GM21619 (cell line): ENCODE results near the gene DAB1.
"Not testable (repeated sequence)": the region's sequence is repeated elsewhere in the genome, so short reads cannot be mapped to it uniquely, and the experiment has no call there.

Experiments
- ATAC-seq: cut with Tn5 transposase; IDR thresholded peaks from one replicate; pipeline ENCODE4 v1.9.1; 2021; ENCODE audit not compliant: unreplicated experiment

The DAB1 gene

DNA sequence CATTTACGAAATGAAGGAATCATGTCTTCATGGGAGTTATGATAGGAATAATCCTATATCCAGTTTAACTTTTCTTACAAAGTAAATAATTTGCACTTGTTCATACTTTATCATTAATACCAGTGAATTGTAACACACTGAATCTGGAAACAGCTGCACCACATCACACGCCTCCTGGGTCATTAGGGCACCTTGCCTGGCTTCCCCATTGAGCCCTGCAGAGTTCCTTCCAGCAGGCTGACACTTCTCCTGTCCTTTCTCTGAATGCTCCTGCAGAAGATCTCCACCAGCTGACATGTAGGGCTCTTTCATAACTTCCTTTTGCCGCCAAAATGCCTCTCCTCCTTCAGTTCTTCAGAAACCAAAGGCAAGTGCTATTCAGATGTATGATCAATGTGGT, 201.1 kb downstream of the DAB1 start:
- ATAC-seq, result no peak

DNA sequence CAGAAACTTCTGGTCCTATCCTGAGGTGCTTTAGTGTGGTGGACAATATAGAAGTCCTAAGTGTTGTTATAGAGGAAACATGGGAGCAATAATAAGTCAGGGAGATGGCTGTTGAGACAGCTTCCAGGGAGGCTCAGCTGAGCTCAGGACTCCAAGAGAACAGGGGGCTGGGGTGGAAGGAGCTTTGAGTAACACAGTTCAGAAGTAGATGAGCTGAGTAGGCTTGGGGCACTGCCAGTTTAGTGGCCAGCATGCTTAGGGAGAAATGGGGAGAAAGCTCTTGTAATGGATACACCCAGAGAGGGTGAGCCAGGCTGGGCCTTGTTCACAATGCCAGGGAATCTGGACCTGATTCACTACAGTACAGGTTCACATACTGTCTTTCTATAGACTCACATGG, 201.6 kb downstream of the DAB1 start:
- ATAC-seq, result no peak

DNA sequence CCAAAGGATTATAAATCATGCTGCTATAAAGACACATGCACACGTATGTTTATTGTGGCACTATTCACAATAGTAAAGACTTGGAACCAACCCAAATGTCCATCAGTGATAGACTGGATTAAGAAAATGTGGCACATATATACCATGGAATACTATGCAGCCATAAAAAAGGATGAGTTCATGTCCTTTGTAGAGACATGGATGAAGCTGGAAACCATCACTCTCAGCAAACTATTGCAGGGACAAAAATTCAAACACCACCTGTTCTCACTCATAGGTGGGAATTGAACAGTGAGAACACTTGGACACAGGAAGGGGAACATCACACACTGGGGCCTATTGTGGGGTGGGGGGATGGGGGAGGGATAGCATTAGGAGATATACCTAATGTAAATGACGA, 203.0 kb downstream of the DAB1 start:
- ATAC-seq, result not testable (repeated sequence)

- no peak for ATAC-seq
Measured at GRCh38 chr1:57218487-57219079, 205.3 kb downstream of the DAB1 start.

DNA sequence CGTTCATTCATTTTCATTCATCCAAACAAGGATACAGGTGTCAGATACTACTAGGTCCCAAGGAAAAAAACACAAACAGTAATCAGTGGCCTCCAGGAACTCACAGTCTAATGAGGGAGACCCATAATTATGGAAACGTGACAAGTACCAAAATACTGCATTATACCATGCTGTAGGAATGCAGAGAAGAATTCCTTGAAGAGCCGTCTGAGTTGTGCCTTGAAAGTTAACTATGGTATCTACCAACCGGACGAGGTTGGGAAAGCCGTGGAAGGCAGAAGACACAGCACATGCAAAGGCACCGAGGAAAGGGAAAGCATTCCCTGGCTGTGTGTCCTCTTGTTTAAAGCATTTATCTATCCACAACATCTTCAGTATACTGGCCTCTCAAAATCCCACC, 206.0 kb downstream of the DAB1 start:
- no peak for ATAC-seq

- no peak for ATAC-seq
Measured at GRCh38 chr1:57214951-57215575, 208.8 kb downstream of the DAB1 start.

DNA sequence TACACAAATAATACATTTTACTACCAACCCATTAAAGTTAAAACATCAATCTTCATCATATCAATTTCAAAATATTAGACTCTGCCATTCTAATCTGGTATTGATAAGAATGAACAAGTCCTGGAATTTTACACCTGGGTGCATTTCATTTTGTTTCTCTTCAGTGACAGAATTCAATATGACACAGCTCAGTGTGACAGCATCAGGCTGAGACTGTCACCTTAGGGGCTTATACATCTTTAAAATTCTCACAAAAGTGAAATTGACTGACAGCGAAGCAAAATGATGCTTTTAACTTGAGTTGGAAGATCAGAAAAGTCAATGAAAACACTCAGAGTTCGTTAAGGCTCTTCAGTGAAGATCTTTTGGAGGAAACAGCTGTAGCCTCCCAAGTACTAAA, 213.0 kb downstream of the DAB1 start:
- no peak for ATAC-seq

GRCh38 chr1:57209495-57209894, 214.4 kb downstream of the DAB1 start:
- no peak for ATAC-seq

- no peak for ATAC-seq
Measured at GRCh38 chr1:57208741-57209302, 215.0 kb downstream of the DAB1 start.

DNA sequence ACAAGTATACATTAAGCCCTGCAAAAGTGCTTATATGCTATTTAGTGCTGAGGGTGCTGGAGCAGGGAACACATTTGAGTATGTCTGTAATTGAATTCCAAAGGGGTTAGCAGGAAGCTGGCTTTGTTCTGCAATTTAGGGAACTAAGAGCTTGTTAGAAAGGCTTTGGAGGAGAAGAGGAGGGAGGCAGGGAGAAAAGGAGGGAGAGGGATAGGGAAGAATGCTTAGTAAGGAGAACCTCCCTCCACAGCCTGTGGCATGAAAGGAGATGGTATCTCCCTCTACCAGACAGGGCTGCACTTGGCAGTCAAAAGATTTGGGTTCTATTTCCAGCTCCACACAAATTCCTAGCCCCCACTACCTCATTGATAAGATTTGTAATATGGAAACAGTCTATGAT, 217.8 kb downstream of the DAB1 start:
- ATAC-seq, result no peak

DNA sequence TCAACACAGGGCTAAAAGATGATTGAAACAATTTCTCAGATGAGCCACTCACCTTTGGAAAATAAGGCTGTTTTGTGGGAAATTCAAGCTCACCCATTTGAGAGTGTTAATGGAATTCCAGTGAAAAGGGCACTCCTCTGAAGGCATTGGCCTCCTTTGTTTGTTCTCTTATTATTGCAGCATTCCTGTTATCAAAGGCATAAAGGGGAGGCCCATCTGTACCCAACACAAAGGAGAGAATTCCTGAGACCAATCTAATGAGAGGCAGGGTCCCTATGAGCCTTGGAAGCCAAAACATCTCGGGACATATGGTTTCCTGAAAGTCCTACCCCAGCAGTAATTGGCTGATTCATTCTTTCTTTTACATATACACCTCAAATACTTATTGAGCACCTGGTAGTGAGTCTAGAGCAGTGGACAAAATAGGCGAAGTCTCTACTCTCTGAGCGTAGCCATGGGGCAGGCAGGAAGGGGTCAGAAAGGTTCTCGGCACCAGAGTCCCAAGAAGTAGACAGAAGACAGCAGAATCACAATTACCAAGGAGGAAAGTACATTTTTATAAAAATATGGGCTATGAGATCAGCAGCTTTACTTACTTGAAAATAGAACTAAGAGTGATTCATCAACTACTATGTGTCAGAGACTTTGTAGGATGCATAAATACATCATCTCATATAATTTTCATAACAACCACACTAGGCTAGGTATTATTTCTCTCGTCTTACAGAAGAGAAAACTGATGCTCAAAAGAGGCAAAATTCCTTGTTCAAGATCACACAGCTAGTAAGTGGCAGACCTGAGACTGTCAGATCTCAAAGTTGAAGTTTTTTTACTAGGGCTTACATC, 218.7 kb downstream of the DAB1 start:
- no peak for ATAC-seq

GRCh38 chr1:57204091-57204490, 219.8 kb downstream of the DAB1 start:
- no peak for ATAC-seq

- ATAC-seq, result no peak
Measured at GRCh38 chr1:57202241-57202640, 221.6 kb downstream of the DAB1 start.

GRCh38 chr1:57198912-57199311, 224.9 kb downstream of the DAB1 start:
- ATAC-seq, result no peak

DNA sequence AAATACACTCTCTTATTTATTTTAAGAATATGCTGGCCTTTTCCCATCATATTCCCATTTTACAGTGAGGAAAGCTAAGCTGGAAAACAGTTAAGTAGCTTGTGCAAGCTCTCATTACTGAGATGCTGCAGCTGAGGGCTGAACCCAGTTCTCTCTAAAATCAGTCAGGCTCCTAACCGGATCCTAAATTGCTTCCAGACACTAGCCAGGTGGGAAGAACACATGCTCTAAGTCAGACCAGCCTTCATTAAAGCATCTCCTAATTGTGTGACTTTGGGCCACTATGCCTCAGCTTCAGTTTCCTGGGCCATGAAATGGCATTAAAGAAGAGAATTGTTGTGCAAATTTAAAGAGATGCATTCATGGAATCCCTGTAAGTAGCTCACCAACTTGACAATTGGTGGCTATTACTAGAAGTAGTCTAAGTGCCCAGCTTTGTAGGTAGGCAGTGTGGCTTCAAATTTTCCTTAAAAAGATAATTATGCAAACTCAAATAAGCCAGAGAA, 228.4 kb downstream of the DAB1 start:
- ATAC-seq, result no peak

DNA sequence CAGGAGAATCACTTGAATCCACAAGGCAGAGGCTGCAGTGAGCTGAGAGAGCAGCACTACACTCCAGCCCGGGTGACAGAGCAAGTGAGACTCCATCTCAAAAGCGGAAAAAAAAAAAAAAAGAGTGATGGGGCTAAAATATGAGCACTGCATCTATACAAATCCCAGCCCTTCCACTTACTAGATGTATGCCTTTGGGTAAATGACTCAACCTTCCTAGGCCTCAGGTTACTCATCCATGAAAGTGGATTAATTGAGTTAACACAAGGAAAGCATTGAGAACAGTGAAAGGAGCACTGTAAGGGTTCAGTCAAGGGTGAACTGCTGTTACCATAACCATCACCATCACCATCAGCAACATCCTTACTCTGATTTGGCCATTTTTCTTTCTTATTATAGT, 231.6 kb downstream of the DAB1 start:
- no peak for ATAC-seq

GRCh38 chr1:57190898-57191297, 233.0 kb downstream of the DAB1 start:
- ATAC-seq, result no peak

- ATAC-seq, result no peak
Measured at GRCh38 chr1:57188168-57188567, 235.7 kb downstream of the DAB1 start.

- ATAC-seq, result no peak
Measured at GRCh38 chr1:57186455-57186854, 237.4 kb downstream of the DAB1 start.

- no peak for ATAC-seq
Measured at GRCh38 chr1:57179001-57179400, 244.9 kb downstream of the DAB1 start.

DNA sequence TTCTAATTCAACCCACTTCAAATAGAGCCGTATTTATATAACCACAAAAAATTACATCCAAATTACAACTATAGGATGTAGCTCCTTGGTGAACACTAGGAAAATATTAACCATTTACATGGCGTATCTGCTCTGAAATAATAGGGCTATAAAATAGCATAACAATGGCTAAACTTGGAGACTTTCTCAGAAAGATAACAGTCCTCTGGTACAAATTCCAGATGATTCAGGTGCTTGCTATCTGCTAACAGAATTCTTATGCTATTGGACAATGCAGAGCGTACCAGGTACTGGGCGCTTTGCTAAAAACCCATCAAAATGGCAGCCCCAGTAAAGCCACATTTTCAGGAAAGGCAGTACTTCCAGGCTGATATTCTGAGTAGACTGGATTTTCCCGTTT, 248.4 kb downstream of the DAB1 start:
- ATAC-seq, result no peak

DNA sequence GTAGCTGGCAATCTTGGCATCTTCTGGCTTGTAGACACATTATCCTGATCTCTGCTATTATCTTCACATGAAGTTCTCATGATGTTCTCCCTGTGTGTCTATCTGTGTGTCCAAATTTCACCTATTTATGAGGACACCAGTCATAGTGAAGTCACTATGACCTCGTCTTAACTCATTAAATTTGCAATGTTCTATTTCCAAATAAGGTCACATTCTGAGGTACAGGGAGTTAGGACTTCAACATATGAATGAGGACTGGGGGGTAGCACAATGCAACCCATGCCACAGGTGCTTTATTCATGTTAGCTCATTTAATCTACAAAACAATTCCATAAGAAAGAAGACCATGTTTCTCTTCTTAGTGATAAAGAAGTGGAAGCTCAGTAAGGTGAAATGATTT, 251.8 kb downstream of the DAB1 start:
- no peak for ATAC-seq
